ENCODE measurements around the gene LAG3.

DNA sequence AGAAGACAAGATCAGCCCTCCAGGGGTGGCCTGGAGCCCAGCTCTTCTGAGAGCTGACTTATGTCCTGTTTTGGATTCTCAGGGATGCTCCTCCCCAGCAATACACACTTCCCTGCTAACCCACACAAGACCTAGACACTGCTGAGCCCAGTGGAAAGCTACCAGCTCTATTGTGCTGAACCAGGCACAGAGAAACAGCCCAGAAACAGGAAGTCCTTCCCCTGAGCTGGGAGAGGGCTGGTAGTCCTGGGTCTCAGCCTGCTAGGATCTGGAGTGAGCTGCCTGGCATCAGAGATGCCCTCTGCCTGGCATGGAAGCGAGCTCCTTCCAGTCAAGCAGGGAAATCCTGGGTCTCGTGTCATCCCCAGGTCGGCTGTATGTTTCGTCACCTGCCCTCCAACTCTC is 1.2 kb upstream of the LAG3 start:
- TF ChIP-seq, protein P1, sequence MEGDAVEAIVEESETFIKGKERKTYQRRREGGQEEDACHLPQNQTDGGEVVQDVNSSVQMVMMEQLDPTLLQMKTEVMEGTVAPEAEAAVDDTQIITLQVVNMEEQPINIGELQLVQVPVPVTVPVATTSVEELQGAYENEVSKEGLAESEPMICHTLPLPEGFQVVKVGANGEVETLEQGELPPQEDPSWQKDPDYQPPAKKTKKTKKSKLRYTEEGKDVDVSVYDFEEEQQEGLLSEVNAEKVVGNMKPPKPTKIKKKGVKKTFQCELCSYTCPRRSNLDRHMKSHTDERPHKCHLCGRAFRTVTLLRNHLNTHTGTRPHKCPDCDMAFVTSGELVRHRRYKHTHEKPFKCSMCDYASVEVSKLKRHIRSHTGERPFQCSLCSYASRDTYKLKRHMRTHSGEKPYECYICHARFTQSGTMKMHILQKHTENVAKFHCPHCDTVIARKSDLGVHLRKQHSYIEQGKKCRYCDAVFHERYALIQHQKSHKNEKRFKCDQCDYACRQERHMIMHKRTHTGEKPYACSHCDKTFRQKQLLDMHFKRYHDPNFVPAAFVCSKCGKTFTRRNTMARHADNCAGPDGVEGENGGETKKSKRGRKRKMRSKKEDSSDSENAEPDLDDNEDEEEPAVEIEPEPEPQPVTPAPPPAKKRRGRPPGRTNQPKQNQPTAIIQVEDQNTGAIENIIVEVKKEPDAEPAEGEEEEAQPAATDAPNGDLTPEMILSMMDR (IDR thresholded peaks at IDR 0.05), result no peak
- no peak for TF ChIP-seq POLR2A (IDR thresholded peaks at IDR 0.05)

All from thyroid gland (tissue), 4 donors.